ENCODE data around the gene MPRIP.
"Not testable (repeated sequence)": the region's sequence is repeated elsewhere in the genome, so short reads cannot be mapped to it uniquely, and the experiment has no call there.

MPRIP gene

DNA sequence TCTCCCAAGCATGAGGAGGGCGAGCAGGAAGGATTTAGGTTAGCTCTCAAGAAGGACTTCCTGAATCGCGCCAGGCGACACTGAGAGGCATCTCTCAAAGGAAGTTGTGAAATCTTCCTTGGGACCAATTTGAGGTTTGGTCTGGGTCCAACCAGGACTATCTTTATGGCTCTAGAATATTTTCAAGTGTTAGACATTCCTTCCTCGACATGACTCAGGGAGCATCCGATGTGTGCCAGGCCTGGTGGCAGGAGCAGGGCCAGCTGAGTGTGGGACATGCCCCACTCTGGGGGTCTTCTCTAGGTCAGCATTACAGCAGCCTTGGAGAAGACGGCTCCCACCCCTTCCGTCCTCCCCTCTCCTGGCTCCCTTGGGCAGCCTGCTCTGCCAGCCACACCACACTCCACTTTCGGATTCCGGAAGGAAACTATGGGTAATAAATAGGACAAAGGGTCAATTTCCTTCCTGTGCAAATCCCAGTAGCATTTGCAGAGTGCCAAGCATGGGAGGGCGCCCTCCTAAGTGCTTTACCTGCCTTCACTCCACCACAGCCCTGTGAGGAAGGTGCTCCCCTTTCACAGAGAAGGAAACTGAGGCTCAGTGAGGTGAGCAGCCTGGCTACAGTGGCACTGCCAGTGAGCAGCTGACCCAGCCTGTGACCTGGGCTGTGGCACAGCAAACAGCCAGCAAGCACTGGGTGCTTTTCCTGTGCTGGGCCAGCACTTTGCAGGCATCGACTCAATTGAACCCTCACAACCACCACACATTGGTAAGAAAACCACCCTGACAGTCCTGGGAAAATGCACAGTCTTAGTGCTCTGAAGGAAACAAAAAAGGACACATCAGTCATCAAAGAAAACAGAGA lies 31.0 kb upstream of the MPRIP start:
- DNase-seq (ENCODE audit: low read depth in 2 of 2) = not testable (repeated sequence)

DNA sequence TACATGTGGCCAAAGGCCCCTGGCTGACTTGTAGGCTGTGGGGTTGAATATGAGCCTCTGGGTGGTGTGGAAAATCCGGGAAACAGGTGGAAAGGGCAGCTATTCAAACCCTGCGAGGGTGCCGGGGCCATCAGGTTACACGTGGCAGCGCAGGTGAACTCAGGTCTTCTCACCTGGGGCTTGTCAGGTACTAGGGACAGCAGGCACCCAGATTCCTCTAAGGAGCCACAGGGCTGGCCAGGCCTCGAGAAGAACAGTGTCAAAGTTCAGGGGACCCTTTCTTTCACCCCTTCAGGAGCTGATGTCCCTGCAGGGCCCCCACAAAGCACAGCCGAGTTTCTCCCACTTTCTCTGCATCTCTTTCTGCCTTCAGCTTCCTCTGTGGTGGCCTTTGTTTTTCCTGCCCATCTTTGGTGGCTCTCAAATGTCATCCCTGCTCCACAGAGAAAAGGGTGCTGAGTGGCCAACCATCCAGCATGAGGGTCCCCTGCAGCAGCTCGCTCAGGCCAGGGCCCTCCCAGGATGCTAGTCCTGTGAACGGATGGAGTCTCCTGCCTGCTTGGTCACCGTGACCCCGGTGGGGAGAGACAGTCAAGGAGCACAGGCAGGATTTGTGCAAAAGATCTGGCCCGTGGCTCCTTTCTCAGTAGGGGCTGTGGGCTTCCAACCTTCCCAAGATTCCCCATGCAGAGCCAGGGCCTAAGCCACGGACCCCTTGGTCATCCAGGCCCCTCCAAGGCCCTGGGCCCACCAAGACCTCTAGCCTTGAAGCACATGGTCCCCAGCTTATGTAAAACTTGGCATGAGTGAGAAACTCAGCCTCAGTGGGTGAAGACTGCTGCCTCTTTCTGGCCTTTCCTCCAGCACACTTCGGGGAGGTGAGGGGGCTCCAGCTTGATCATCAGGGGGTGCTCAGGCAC lies 28.2 kb upstream of the MPRIP start:
- DNase-seq (ENCODE audit: low read depth in 2 of 2) = not testable (repeated sequence)

DNA sequence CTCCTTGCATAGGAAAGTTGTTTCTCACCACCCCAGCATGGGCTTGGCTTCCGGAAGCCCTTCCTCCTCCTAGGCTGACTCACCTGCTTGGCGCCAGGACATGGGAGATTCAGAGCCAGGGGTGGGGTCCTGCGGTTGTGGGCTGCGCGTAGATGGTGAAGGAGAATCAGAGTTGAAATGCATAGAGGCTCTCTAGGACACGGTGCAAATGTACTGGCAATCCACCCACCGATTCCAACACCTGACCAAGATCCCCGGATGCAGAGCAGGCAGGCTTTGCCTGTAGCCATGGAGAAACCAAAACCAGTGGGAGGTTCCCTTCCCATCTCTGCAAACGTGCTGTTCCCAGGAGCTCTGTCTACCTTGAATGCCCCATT lies 27.5 kb upstream of the MPRIP start:
- not testable (repeated sequence) for DNase-seq (ENCODE audit: low read depth in 2 of 2)

DNA sequence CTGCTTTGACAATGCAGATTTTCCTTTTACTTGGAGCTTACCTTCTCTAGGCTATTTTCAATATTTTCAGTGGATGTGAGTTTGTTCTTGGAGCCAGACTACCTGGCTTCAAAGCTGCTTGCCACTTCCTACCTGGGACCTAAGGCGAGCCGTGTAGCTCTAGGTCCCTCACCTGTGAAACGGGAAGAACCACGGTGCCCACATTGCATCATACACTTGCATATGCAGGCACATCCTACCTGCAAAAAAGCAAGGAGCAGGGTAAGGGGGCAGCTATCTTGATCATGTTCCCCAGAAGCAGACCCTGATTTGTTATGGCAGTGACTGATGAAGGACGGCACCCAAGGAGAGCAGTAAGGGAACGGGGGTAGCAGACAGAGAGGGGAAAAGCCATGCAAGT lies 27.0 kb upstream of the MPRIP start:
- DNase-seq (ENCODE audit: low read depth in 2 of 2) = no peak

DNA sequence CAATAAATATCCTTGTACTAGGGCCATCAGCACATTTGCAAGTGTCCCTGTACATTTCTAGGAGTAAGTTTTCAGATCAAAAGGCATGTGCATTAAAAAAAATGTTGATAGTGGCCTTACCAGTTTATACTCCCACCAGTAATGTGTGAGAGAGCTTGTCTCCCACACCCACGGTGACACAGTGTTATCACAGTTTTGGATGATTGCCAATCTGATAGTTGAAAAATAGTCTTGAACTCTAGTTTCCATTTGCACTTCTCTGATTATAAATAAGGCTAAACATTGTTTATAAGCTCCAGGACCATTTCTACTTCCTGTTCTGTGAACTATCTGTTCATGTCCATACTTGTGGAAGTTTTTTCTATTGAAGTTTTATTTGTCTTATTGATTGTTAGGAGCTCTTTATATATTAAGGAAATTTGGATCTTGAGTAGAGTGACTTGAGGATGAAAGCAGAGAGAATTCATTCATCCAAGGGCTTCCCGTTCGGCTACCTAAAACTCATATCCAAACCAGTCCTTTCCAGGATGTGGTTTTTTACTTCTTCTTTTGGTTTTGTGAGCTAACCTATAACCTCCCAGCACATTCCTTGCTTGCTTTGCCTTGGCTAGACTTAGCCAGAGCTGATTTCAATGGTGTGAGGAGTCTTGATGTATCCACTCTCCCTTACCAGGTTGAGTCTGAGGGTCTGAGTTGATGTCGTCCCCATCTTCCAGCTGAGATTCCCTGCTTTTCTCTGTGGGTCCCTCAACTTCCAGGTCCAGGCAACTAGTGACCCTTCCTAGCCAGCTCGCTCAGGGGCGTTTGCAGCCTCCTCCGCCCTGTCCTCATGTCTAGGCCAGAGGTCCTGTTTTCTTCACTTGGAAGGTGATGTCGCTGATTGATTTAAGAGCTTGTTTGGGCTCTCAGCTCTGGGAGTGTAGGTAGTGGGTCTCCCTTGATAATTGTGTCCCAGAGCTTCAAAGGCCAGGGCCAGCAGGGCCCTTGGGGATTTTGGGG lies 25.8 kb upstream of the MPRIP start:
- not testable (repeated sequence) for DNase-seq (ENCODE audit: low read depth in 2 of 2)

DNA sequence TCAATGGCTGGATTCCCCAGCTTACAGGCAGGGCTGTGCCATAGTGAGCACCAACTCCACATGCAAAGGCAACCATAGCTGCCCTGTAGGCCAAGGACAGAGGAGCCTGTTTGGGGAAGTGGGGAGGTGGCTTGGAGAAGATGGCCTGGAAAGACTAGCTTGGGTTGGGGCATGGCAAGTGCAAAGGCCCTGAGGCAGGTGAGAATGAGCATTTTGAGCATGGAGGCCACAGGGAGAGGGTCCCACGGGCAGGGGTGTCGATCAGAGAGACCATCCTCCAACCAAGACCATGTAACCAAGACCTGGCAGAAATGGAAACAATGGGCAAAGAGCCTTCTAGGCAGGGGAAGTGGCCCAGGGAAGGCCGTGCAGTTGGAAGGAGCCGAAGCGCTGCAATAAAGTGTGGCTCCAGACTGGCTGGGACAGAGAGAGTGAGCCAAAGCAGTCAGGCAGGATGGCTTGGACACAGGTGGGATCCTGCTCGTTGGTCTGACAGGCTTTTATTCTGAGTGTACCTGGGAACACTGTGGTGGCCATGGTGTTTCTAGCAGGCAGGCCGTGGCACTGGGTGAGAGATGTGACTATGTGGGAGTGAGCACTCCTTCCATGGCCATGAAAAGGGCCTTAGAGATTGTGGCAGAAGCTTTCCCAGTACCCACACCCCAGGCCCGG lies 24.8 kb upstream of the MPRIP start:
- no peak for DNase-seq (ENCODE audit: low read depth in 2 of 2)

DNA sequence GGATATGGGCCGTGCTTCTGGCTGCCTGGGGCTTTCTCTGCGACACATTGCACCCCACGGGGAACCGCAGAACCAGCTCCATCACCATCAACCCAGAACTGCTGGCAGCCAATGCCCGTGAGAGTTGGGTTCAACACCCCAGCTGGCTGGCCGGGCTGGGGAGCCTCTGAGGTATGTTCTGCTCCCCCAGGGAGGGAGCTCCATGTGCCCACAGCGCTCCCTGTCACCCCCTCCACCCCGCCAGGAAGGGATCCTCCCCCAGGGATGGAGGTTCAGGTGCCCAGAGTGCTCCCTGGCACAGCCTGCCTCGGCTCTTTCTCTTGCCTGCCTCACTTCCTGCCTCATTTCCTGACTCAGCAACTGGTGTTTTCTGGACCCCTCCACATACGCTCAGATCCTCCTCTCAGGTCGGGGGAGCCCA lies 24.2 kb upstream of the MPRIP start:
- DNase-seq (ENCODE audit: low read depth in 2 of 2) = no peak

DNA sequence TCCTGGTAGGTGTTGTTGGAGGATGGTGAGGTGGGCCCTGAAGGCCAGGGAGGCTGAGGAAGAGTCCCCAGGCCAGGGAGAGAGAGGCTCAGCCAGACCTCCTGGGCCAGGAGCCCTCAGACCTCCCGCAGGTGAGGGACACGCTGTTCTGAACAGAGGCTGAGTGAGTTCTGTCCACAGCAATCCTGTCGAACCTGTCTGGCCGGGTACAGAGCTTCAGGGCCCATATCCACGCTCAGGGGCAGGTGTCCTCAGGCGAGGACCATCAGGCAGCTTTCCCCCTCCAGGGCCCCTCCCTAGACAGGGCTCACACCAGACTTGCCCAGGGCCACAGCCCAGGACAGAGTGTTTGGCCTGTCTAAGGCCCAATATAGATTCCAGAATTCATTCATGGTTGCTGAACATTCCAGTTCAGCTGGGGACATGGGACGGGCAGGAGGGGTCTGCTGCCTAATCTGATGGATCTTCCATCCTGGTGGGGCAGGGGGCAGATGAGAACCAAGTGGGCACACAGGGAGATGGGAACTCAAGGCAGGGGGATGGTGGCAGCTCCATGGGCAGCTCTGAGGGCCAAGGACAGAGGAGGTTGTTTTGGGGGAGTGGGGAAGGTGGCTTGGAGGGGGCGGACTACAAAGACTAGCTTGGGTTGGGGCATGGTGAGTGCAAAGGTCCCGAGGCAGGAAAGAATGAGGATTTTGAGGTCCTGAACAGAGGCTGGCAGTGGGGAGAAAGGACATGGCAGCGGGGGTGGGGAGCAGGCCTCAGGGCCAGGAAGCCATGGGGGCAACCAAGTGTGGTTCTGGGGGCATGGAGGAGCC lies 23.4 kb upstream of the MPRIP start:
- DNase-seq (ENCODE audit: low read depth in 2 of 2) = no peak

DNA sequence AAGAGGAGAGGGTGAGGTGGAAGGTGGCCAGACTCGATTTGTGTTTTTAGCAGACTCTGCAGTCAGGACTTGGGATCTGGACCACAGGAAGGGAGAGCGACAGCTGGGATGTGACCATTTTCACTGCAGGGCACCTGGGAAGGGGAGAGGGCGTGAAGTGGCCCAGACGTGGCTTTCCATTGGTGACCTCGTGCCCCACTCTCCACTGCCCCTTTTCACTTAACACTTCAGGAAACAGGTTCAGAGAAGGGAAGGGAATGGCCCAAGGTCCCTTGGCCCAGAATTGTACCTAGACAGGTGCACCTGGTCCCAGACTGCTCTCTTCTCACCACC lies 22.9 kb upstream of the MPRIP start:
- no peak for DNase-seq (ENCODE audit: low read depth in 2 of 2)

DNA sequence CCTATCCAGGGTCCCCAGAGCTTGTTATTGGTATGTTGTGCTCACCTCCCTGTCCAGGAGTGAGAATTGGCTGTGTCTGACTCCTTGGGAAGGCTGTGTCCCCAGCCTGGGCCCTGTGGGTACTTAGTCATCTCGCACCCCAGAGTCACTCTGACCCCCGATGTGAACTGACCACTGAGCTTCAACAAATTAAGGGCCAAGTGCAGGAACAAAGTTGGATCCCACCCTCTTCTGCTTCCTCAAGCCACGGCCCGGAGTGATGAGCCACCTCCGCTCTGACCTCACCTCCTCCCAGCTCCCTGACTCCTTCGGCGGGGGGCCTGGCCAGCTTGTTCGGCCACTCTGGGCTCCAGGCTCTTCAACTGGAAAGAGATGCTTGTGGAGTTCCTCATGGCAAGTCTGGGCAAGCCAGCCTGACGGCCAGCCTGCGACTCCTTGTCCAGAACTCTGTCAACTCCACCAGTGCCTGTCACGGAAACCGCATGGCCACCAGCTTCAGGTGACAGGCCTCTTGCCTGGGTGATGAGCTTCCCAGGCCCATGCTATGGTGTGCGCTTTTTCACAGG lies 22.3 kb upstream of the MPRIP start:
- no peak for DNase-seq (ENCODE audit: low read depth in 2 of 2)

DNA sequence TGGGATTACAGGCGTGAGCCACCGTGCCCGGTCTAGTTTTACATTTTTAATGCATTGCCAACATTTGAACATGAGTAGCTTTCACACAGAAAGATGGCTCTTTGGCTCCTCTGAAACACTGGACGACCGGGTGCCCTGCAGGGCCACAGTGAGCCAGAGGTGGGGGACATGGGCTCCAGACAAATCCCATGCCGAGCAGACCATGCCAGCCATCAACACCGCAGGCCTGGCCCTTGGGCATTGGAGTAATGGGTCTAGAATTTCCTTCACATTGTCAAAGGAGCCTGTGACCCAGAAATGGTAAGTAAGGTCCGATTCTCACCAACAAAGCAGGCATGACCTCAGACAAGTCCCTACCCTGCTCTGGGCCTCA lies 21.4 kb upstream of the MPRIP start:
- DNase-seq (ENCODE audit: low read depth in 2 of 2) = no peak

DNA sequence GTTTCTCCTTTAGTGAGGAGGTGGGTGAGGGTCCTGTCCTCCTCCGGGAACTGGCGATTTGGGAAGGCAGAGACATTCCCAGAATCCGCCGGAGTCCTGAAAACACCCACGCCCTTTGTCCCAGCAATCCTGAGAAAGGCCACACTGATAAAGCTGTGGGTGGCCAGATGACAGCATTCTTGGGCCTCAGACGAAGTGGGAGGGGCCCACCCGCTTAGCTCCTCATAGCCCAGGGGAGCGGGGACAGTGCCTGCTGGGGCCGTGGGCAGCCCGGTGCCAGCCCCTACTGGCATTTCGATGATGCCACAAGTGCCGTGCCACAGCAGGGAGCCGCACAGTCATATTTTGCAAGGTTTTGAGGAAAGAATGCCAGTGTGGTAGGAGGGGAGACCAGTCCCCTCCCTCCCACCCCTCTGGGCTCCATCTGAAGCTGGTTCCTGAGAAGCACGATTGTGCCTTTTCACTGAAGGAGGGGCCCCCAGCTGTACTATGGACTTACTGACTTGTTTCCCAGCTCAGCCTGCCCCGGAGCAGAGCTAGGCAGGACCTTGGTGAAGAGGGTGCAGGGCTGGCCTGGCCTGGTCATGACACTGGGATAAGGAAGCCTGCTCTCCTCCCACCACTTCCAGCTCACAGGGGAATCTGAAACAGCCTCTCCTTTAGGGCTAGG lies 20.9 kb upstream of the MPRIP start:
- no peak for DNase-seq (ENCODE audit: low read depth in 2 of 2)

DNA sequence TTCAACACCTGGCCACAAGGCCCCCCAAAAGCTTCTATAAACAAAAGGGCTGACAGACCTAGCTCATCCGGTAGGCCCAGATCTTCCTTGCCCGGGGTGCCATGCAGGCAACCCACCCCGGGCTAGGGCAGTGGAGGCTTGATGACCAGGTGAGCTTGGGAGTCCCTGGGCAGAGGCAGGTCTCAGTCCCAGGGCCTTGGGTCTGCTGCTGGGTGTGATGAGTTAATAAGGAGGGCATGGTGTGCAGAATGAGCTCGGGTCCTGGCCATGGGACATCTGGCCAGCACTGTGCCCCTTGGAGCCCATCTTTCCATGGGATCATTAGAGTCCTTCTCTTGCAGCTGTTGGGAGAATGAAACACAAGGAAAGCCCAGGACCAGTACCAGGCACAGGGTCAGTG lies 20.2 kb upstream of the MPRIP start:
- DNase-seq (ENCODE audit: low read depth in 2 of 2) = no peak

DNA sequence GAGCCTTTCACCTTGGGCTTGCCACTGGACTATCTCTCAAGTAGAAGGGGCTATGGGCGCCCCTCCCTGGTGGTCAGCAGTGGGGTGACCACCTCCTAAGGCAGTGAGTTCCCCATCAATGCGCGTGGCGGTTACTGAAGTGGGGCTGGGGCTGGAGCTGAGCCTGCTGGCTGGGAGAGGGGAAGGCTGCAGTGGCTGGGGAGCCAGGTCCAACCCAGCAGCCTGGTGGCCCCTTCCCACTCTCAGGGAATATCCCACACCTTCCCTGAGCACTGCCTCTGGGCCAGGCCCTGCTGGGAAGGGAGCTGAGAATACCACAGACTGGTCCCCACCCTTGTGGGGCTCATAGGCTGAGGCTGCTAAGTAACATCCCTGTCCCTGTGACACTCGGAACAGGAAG lies 19.8 kb upstream of the MPRIP start:
- no peak for DNase-seq (ENCODE audit: low read depth in 2 of 2)

DNA sequence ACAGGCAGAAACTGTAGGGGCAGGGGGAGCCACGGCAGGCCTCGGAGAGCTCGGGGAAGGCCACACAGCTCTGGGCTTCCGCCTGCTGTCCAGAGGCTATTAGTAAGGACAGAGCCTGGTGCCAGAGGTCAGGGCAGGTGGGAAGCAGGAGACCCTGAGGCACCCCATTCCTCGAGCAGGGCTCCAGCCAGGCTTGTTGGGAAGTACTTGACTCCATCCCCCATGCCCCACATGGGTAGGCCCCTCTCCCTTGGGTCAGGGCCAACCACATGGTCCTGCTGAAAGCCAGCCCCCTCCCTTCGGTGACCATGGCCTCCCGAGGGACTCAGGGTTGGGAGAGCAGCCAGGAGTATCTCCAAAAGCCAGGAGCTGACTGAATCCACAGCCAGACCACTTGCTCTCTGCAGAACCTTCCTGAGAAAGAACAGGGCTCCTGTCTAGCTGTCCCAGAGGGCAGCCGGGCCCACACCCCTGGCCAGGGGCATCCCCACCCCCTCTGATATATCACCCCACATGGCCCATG lies 17.4 kb upstream of the MPRIP start:
- DNase-seq (ENCODE audit: low read depth in 2 of 2) = no peak

DNA sequence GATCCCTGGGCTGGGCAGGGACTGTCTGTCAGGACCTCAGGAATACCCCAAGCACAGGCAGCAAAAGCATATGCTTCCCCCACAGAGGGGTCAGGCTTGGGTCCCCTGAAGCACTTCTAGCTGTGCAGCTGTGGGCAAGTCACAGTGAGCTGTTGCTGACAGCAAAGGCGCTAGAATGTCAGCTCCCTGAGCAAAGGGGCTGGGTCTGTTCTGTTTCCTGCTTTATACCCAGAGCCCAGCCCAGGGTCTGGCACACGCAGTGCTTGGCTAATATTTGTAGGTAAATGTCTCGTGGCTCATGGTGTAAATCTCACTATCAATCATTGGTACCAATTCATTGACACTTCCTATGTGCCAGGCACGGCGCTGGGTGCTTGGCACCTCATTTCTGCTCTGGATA lies 16.6 kb upstream of the MPRIP start:
- DNase-seq (ENCODE audit: low read depth in 2 of 2) = no peak

DNA sequence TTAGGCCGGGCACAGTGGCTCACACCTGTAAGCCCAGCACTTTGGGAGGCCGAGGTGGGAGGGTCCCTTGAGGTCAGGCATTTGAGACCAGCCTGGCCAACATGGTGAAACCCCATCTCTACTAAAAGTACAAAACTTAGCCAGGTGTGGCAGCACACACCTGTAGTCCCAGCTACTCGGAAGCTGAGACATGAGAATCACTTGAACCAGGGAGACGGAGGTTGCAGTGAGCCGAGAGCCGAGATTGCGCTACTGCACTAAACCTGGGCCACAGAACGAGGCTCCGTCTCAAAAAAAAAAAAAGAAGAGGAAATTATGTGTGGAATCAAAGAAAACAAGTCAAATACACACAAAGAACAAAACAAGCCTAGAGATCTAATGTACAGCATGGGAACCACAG lies 16.1 kb upstream of the MPRIP start:
- no peak for DNase-seq (ENCODE audit: low read depth in 2 of 2)

DNA sequence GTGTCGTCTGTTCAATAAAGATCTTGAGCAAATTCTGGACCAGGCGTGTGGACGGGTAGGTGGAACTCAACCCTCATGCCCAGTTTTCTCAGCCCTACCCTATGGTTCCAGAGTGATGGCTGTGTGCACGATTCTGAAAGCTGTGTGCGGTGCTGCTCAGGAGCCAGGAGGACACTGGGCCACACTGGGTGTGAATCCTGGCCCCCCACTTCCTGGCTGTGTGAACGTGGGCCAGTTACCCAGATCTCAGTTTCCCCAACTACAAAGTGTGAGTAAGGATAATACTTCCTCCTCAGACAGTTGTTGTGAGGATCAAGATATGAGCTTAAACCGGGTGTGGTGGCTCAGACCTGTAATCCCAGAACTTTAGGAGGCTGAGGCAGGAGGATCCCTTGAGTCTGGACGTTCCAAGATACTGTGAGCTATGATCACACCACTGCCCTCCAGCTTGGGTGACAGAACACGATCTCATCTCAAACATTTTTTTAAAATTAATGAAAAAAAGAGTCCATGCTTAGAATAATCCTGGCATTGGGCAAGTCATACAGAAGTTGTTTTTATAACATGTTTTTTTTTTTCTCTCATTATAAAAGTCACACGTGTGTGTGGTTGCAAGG lies 14.7 kb upstream of the MPRIP start:
- no peak for DNase-seq (ENCODE audit: low read depth in 2 of 2)
